GM04503 (cell line): Measurements from ENCODE around the gene ABLIM2.

ENCODE experiments used
- DNase-seq: peaks from one replicate; pipeline ENCODE4 v3.0.0-alpha.2; 2012; ENCODE audit warnings: low read depth

The ABLIM2 gene

GRCh38 chr4:8070736-8071718 lies 87.6 kb downstream of the ABLIM2 start:
- no peak for DNase-seq

GRCh38 chr4:8069102-8069752 lies 89.4 kb downstream of the ABLIM2 start:
- no peak for DNase-seq

GRCh38 chr4:8067945-8068896 lies 90.4 kb downstream of the ABLIM2 start:
- DNase-seq, result no peak

- no peak for DNase-seq
Measured at GRCh38 chr4:8067274-8067936, 91.2 kb downstream of the ABLIM2 start.

- DNase-seq, result no peak
Measured at GRCh38 chr4:8066336-8066931, 92.2 kb downstream of the ABLIM2 start.

- DNase-seq, result no peak
Measured at GRCh38 chr4:8063974-8064563, 94.5 kb downstream of the ABLIM2 start.

GRCh38 chr4:8061573-8061972 lies 97.0 kb downstream of the ABLIM2 start:
- DNase-seq, result no peak

- no peak for DNase-seq
Measured at GRCh38 chr4:8061145-8061544, 97.5 kb downstream of the ABLIM2 start.

GRCh38 chr4:8060632-8061031 lies 98.0 kb downstream of the ABLIM2 start:
- DNase-seq, result no peak

- DNase-seq, result no peak
Measured at GRCh38 chr4:8058031-8058479, 100.6 kb downstream of the ABLIM2 start.

GRCh38 chr4:8055206-8055605 lies 103.4 kb downstream of the ABLIM2 start:
- DNase-seq, result no peak

- DNase-seq, result no peak
Measured at GRCh38 chr4:8053688-8054449, 104.7 kb downstream of the ABLIM2 start.

- no peak for DNase-seq
Measured at GRCh38 chr4:8052160-8052691, 106.4 kb downstream of the ABLIM2 start.

GRCh38 chr4:8051644-8052043 lies 107.0 kb downstream of the ABLIM2 start:
- no peak for DNase-seq

- no peak for DNase-seq
Measured at GRCh38 chr4:8050555-8051206, 107.9 kb downstream of the ABLIM2 start.

GRCh38 chr4:8050180-8050554 lies 108.4 kb downstream of the ABLIM2 start:
- no peak for DNase-seq

- no peak for DNase-seq
Measured at GRCh38 chr4:8048856-8049676, 109.5 kb downstream of the ABLIM2 start.
